NB4 (cell line): Measurements from ENCODE around the gene ZNF70.

Source experiments
- CTCF ChIP-seq: IDR thresholded peaks from one replicate; pipeline ENCODE4 v1.5.1; 2012; ENCODE audit warnings: low read depth, low read length
- MAX ChIP-seq: IDR thresholded peaks from 2 replicates; pipeline ENCODE4 v1.6.1; 2011; ENCODE audit warnings: low read depth, low read length
- MYC ChIP-seq: IDR thresholded peaks from 2 replicates; pipeline ENCODE4 v1.6.1; 2011; ENCODE audit warnings: low read depth, low read length
- POLR2A ChIP-seq: IDR thresholded peaks from 2 replicates; pipeline ENCODE4 v1.6.1; 2011; ENCODE audit warnings: mild to moderate bottlenecking; ENCODE audit not compliant: insufficient read length; ENCODE audit errors: extremely low read depth

- no peak for TF ChIP-seq CTCF
- no peak for TF ChIP-seq MAX
- no peak for TF ChIP-seq POLR2A
- TF ChIP-seq MYC = no peak
Observed at GRCh38 chr22:23774114-23774921, 23.4 kb upstream of the ZNF70 start.
